ENCODE data around the gene TBC1D8B. TPM values are rescaled to one million over a fixed set of nuclear protein-coding genes. Genes with fewer than 3 reads are reported as not detected.
"Not testable (repeated sequence)": the region's sequence is repeated elsewhere in the genome, so short reads cannot be mapped to it uniquely, and the experiment has no call there.

The TBC1D8B gene
- polyA plus RNA-seq (2011; rRNA removed) (10.4 and 13.6 TPM in 2 replicates), polyA minus RNA-seq (2011; rRNA and poly(A)+ RNA removed) (4.7 and 8.9 TPM in 2 replicates)

DNA sequence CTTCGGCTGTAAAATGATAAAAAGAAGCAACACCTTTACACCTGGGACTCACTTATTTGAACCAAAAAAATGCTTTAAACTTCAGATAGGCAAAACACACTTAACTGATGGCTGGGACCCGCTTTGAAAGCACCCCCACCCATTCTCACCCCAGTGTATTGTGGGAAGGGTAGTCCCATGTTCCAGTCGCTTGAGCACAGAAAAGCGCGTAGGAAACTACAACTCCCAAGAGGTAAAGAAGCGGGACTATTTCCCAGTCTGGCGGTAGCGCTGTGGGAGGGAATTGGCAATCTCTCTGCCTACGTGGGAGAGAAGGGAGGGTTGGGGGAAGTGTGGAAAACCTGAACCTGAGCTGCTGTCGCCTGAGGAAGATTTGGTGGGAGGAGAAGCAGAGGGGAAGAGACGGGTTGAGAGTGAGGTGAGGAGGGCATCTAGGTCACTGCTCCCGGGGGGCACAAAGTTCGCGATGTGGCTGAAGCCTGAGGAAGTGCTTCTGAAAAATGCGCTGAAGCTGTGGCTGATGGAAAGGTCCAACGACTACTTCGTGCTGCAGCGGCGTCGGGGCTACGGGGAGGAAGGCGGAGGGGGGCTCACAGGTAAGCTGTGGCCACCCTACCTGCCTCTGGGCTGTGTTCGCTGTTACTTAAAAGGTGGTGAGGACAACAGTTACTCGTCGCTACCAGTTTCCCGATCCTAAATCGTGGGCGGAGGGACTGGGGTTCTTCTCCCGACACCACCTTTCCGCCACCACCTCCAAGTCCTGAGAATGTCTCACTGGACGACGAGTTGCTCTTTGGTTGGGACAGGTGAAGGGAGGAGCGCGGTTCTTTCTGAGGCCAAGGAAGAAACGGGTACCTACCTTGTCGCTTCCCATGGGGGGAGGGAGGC is at the start of gene TBC1D8B:
TSS of gene TBC1D8B (plus strand) at position 286 of the 888 bp plus-strand sequence. CDS start at position 467, 181 bp downstream.
- TF ChIP-seq, protein P1, sequence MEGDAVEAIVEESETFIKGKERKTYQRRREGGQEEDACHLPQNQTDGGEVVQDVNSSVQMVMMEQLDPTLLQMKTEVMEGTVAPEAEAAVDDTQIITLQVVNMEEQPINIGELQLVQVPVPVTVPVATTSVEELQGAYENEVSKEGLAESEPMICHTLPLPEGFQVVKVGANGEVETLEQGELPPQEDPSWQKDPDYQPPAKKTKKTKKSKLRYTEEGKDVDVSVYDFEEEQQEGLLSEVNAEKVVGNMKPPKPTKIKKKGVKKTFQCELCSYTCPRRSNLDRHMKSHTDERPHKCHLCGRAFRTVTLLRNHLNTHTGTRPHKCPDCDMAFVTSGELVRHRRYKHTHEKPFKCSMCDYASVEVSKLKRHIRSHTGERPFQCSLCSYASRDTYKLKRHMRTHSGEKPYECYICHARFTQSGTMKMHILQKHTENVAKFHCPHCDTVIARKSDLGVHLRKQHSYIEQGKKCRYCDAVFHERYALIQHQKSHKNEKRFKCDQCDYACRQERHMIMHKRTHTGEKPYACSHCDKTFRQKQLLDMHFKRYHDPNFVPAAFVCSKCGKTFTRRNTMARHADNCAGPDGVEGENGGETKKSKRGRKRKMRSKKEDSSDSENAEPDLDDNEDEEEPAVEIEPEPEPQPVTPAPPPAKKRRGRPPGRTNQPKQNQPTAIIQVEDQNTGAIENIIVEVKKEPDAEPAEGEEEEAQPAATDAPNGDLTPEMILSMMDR (IDR thresholded peaks at IDR 0.05; ENCODE audit: low read depth, low read length) = no peak
- Histone ChIP-seq H3K27ac (ENCODE audit: low read depth, low read length) (peak within 1 kb of the TSS; percentile 11), H3K4me3 (ENCODE audit: low read depth, low read length) (peak within 1 kb of the TSS; percentile 84), H3K27me3 (ENCODE audit: control insufficient read depth, insufficient read depth, low read length) (no peaks in the 10 kb centered on the region), H3K9me3 (ENCODE audit: control insufficient read depth, insufficient read depth, low read length) (no peaks in the 10 kb centered on the region)
- POLR2A ChIA-PET = interaction anchor here (0.5 kb wide), 1 partner anchor 334 kb away, joined by 22 read pairs; no protein-coding TSS in a partner anchor
- CTCF ChIA-PET = interaction anchor here (0.6 to 1.6 kb wide), 3 partner anchors 18 to 322 kb away, joined by 3 to 4 read pairs (median 3); no protein-coding TSS in a partner anchor
- peak; percentile 73 for DNase-seq (ENCODE audit: low read depth, low spot score)

DNA sequence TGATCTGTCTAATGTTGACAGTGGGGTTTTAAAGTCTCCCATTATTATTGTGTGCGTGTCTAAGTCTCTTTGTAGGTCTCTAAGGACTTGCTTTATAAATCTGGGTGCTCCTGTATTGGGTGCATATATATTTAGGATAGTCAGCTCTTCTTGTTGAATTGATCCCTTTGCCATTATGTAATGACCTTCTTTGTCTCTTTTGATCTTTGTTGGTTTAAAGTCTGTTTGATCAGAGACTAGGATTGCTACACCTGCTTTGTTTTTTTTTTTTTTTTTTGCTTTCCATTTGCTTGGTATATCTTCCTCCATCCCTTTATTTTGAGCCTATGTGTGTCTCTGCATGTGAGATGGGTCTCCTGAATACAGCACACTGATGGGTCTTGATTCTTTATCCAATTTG is 33.2 kb upstream of the TBC1D8B start:
- H3K9me3 ChIP-seq (ENCODE audit: control insufficient read depth, insufficient read depth, low read length); H3K27ac ChIP-seq (ENCODE audit: low read depth, low read length); POLR2A ChIA-PET; H3K27me3 ChIP-seq (ENCODE audit: control insufficient read depth, insufficient read depth, low read length); DNase-seq (ENCODE audit: low read depth, low spot score); H3K4me3 ChIP-seq (ENCODE audit: low read depth, low read length); CTCF ChIA-PET: not testable (repeated sequence)

DNA sequence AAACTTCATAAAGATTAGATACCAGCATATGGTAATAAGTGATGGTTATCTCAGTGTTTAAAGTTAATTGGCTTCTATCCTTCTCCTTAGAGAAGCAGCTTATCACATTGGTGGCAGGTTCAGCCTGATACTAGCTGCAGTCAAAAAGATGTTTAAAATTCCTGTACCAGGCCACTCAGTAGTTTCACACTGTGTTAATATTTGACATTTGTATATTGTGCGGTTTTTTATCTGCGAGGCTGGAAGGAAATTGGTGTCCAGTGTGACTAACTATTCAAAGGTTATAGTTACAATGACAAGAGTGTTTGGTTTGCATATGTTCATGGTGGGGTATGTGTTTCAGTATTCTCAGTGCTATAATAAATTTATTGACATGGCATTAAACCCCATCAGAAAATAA is 27.5 kb upstream of the TBC1D8B start:
- Histone ChIP-seq H3K27me3 (ENCODE audit: control insufficient read depth, insufficient read depth, low read length) (no peaks in the 10 kb centered on the region), H3K27ac (ENCODE audit: low read depth, low read length) (no peak overlapping the region), H3K9me3 (ENCODE audit: control insufficient read depth, insufficient read depth, low read length) (no peaks in the 10 kb centered on the region), H3K4me3 (ENCODE audit: low read depth, low read length) (no peak overlapping the region)
- no peak for DNase-seq (ENCODE audit: low read depth, low spot score)
- POLR2A ChIA-PET = no interaction called here
- TF ChIP-seq, protein P1 (IDR thresholded peaks at IDR 0.05; ENCODE audit: low read depth, low read length) = no peak
- CTCF ChIA-PET = no interaction called here

DNA sequence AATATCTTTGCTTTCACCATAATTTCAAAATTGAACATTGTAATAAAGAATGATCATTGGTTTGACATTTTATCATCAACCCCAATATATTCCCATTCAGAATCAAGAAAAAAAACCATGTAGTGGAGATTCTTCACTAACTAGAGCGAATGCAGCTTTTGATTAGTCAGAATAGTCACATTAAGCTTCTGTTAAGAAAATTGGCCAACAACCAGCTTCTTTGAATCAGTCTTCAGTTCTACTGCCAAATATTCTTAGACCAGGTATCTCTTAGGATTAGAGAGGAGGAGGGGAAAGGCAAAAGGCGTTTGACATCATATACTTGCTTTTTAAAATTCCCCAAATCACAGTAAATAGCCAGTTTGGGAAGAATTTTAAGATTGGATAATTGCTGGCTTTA is 22.2 kb upstream of the TBC1D8B start:
- no peaks in the 10 kb centered on the region for H3K27me3 ChIP-seq (ENCODE audit: control insufficient read depth, insufficient read depth, low read length)
- no peaks in the 10 kb centered on the region for H3K9me3 ChIP-seq (ENCODE audit: control insufficient read depth, insufficient read depth, low read length)
- DNase-seq (ENCODE audit: low read depth, low spot score) = no peak
- CTCF ChIA-PET = interaction anchor here (0.7 kb wide), 1 partner anchor 365 kb away, joined by 3 read pairs; no protein-coding TSS in a partner anchor
- H3K4me3 ChIP-seq (ENCODE audit: low read depth, low read length) = no peak overlapping the region
- POLR2A ChIA-PET = no interaction called here
- TF ChIP-seq, protein P1 (IDR thresholded peaks at IDR 0.05; ENCODE audit: low read depth, low read length) = no peak
- H3K27ac ChIP-seq (ENCODE audit: low read depth, low read length) = no peak overlapping the region

DNA sequence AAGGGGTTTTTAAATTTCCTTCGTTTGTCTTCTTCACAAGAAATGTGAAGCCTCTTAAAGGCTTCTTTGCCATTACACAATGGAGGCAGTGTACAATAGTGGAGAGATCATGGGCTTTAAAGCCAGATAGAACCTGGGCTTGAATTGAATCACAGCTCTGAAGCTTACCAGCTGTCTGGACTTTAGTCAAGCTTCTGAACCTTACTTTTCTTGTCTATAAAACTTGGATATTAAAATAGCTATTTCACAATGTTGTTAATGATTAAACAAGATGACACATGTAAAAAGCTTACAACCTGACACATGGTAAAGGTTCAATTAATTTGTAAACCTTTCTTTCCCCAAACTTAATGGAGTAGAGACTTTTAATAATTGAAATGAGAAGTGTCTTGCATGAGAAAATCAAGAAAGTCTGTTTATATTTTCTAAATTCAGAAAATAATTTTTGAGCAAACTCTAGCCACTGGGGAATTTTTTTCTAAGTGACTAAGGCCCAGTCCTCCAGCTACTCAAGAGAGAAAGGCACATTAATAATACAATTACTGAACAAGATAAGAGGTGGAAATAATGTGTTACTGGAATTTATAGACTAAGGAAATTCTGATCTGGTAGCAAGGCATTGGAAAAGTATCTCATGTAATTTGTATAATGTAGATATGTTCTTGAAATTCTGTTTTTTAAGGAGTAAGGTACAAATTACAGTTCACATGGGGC is 21.7 kb upstream of the TBC1D8B start:
- CTCF ChIA-PET = interaction anchor here (0.9 kb wide), 1 partner anchor 300 kb away, joined by 3 read pairs; no protein-coding TSS in a partner anchor
- no peak overlapping the region for H3K4me3 ChIP-seq (ENCODE audit: low read depth, low read length)
- H3K27ac ChIP-seq (ENCODE audit: low read depth, low read length) = no peak overlapping the region
- POLR2A ChIA-PET = no interaction called here
- no peaks in the 10 kb centered on the region for H3K27me3 ChIP-seq (ENCODE audit: control insufficient read depth, insufficient read depth, low read length)
- TF ChIP-seq, protein P1 (IDR thresholded peaks at IDR 0.05; ENCODE audit: low read depth, low read length) = no peak
- no peak for DNase-seq (ENCODE audit: low read depth, low spot score)
- no peaks in the 10 kb centered on the region for H3K9me3 ChIP-seq (ENCODE audit: control insufficient read depth, insufficient read depth, low read length)
